GM12864 (cell line): ENCODE data around the gene PRRT1.
A peak's percentile ranks its signal among the peaks of the same experiment; 100 is the strongest.

Experiments
- DNase-seq: peaks from one replicate; pipeline ENCODE4 v3.0.0-alpha.2; 2011; ENCODE audit warnings: low read depth
- H3K4me3 ChIP-seq: 2 replicates; pipeline ENCODE4 v1.5.1; 2011; ENCODE audit warnings: mild to moderate bottlenecking, low read depth, low read length, control low read depth
- TF ChIP-seq, protein P1 (sequence below): IDR thresholded peaks from 2 replicates; pipeline ENCODE4 v1.5.1; 2011; ENCODE audit warnings: low read depth, mild to moderate bottlenecking, moderate library complexity, low read length, control low read depth, inconsistent platforms; ENCODE audit errors: missing control alignments

The PRRT1 gene

DNA sequence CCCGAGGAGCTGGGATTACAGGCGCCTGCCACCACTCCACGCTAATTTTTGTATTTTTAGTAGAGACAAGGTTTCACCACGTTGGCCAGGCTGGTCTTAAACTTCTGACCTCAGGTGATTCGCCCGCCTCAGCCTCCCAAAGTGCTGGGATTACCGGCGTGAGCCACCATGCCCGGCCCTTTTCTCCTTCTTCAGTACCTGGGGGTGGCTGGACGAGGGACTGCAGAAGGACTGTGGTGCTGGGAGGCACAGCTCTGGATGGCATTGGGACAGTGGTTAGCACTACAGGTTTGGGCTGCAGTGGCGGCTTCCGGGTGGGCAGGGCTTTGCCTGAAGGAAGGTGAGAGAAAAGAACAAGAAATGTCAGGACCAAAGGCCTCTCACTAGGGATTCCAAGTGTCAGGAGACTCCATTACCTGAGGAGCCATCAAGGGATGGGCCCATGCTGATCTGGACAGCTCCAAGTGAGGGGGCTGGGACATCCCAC lies 31.1 kb downstream of the PRRT1 start:
- H3K4me3 ChIP-seq: no peak overlapping the region
- DNase-seq: no peak
- TF ChIP-seq, protein P1, sequence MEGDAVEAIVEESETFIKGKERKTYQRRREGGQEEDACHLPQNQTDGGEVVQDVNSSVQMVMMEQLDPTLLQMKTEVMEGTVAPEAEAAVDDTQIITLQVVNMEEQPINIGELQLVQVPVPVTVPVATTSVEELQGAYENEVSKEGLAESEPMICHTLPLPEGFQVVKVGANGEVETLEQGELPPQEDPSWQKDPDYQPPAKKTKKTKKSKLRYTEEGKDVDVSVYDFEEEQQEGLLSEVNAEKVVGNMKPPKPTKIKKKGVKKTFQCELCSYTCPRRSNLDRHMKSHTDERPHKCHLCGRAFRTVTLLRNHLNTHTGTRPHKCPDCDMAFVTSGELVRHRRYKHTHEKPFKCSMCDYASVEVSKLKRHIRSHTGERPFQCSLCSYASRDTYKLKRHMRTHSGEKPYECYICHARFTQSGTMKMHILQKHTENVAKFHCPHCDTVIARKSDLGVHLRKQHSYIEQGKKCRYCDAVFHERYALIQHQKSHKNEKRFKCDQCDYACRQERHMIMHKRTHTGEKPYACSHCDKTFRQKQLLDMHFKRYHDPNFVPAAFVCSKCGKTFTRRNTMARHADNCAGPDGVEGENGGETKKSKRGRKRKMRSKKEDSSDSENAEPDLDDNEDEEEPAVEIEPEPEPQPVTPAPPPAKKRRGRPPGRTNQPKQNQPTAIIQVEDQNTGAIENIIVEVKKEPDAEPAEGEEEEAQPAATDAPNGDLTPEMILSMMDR: no peak

- TF ChIP-seq, protein P1: peak; percentile 97
- DNase-seq: no peak
- no peak overlapping the region for H3K4me3 ChIP-seq
Measured at GRCh38 chr6:32118782-32119628, 32.7 kb downstream of the PRRT1 start.

- TF ChIP-seq, protein P1: no peak
- DNase-seq: no peak
- H3K4me3 ChIP-seq: no peak overlapping the region
Measured at GRCh38 chr6:32117461-32117860, 34.3 kb downstream of the PRRT1 start.

GRCh38 chr6:32116674-32117073 lies 35.1 kb downstream of the PRRT1 start:
- H3K4me3 ChIP-seq: no peak overlapping the region
- TF ChIP-seq, protein P1: peak; percentile 39
- DNase-seq: no peak

DNA sequence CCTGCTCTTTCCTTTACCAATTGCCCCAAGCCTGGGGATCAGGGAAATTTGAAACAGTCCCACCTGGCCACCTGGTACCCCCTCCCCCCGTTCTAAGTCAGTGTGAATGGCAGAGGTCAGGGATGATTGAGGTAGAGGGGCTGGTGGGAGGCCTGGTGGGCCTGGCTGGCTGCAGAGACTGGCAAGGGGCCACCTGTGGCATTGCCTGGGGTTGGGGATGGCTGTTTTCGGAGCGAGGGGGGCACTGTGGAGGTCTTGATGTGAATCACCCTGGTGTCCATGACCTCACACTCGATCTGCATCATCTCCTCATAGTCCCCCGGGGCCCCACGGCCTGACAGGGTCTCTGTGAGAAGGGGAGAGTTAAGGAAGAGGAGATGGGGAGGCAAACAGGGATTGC lies 36.1 kb downstream of the PRRT1 start:
- TF ChIP-seq, protein P1: no peak

GRCh38 chr6:32114796-32115195 lies 36.9 kb downstream of the PRRT1 start:
- TF ChIP-seq, protein P1: no peak
- DNase-seq: no peak
- no peak overlapping the region for H3K4me3 ChIP-seq

More for the DNA sequence above, 36.1 kb downstream of the PRRT1 start:
- DNase-seq: no peak
- no peak overlapping the region for H3K4me3 ChIP-seq
